Measurements from ENCODE around the gene MCC.

MCC gene

GRCh38 chr5:113302120-113302519 lies 186.1 kb downstream of the MCC start:
- no peak for DNase-seq

- no peak for DNase-seq
Observed at GRCh38 chr5:113299591-113299990, 188.7 kb downstream of the MCC start.

- no peak for DNase-seq
Observed at GRCh38 chr5:113296676-113297075, 191.6 kb downstream of the MCC start.

- no peak for DNase-seq
Observed at GRCh38 chr5:113295111-113295539, 193.1 kb downstream of the MCC start.

- peak; percentile 78 for DNase-seq
Observed at GRCh38 chr5:113294311-113295110, 193.7 kb downstream of the MCC start.

GRCh38 chr5:113293975-113294310 lies 194.3 kb downstream of the MCC start:
- DNase-seq = peak; percentile 7

GRCh38 chr5:113293068-113293974 lies 194.9 kb downstream of the MCC start:
- DNase-seq = no peak

GRCh38 chr5:113292462-113292861 lies 195.8 kb downstream of the MCC start:
- no peak for DNase-seq

- DNase-seq = no peak
Observed at GRCh38 chr5:113283558-113283957, 204.7 kb downstream of the MCC start.

- DNase-seq = no peak
Observed at GRCh38 chr5:113282472-113282871, 205.8 kb downstream of the MCC start.

GRCh38 chr5:113281194-113281593 lies 207.1 kb downstream of the MCC start:
- no peak for DNase-seq

- DNase-seq = no peak
Observed at GRCh38 chr5:113280541-113280940, 207.7 kb downstream of the MCC start.

- no peak for DNase-seq
Observed at GRCh38 chr5:113278976-113279375, 209.3 kb downstream of the MCC start.

GRCh38 chr5:113276493-113276892 lies 211.8 kb downstream of the MCC start:
- no peak for DNase-seq

GRCh38 chr5:113276001-113276400 lies 212.3 kb downstream of the MCC start:
- DNase-seq = no peak

- DNase-seq = no peak
Observed at GRCh38 chr5:113274836-113275414, 213.3 kb downstream of the MCC start.

GRCh38 chr5:113273948-113274347 lies 214.3 kb downstream of the MCC start:
- DNase-seq = no peak

- no peak for DNase-seq
Observed at GRCh38 chr5:113271745-113272454, 216.4 kb downstream of the MCC start.

- DNase-seq = no peak
Observed at GRCh38 chr5:113271015-113271414, 217.2 kb downstream of the MCC start.

GRCh38 chr5:113270086-113270485 lies 218.2 kb downstream of the MCC start:
- DNase-seq = no peak

GRCh38 chr5:113269023-113269997 lies 218.9 kb downstream of the MCC start:
- DNase-seq = no peak

GRCh38 chr5:113268232-113268631 lies 220.0 kb downstream of the MCC start:
- no peak for DNase-seq

Measured in CD4-positive, alpha-beta T cell treated with Interleukin-6 for 4 hours (primary cell).